GM12891 (cell line): ENCODE measurements around the gene OAT.
"Not testable (repeated sequence)": the region's sequence is repeated elsewhere in the genome, so short reads cannot be mapped to it uniquely, and the experiment has no call there.

Experiments
- DNase-seq: peaks from one replicate; pipeline ENCODE4 v3.0.0; 2011; ENCODE audit warnings: low spot score; ENCODE audit not compliant: insufficient read length
- FAIRE-seq: peaks from 2 replicates; lab custom pipeline; 2011; peaks lifted over from hg19 to GRCh38; lab: Jason Lieb, UNC
- PAX5 ChIP-seq: IDR thresholded peaks from 2 replicates; pipeline ENCODE4 v1.6.1; 2011; ENCODE audit warnings: low read length, moderate library complexity, mild to moderate bottlenecking; ENCODE audit not compliant: insufficient read depth, severe bottlenecking
- POLR2A ChIP-seq: IDR thresholded peaks from 2 replicates; pipeline ENCODE4 v1.6.1; 2011; ENCODE audit warnings: low read depth, low read length, control low read depth
- POLR2AphosphoS5 ChIP-seq: IDR thresholded peaks from 2 replicates; pipeline ENCODE4 v1.6.1; 2011; ENCODE audit warnings: low read depth, low read length, control low read depth
- POU2F2 ChIP-seq: IDR thresholded peaks from 2 replicates; pipeline ENCODE4 v1.6.1; 2011; ENCODE audit warnings: low read depth, mild to moderate bottlenecking, control low read depth, low read length, moderate library complexity
- SPI1 ChIP-seq: IDR thresholded peaks from 2 replicates; pipeline ENCODE4 v1.6.1; 2011; ENCODE audit warnings: low read depth, low read length, control low read depth
- TAF1 ChIP-seq: IDR thresholded peaks from 2 replicates; pipeline ENCODE4 v1.6.1; 2011; ENCODE audit warnings: low read depth, low read length, control low read depth

The OAT gene

GRCh38 chr10:124447751-124448466 lies 29.2 kb upstream of the OAT start:
- DNase-seq (no peak), FAIRE-seq (no peak)
- no peak for TF ChIP-seq SPI1
- no peak for TF ChIP-seq PAX5
- no peak for TF ChIP-seq POLR2AphosphoS5
- no peak for TF ChIP-seq TAF1
- TF ChIP-seq POLR2A = no peak

GRCh38 chr10:124446830-124447750 lies 28.4 kb upstream of the OAT start:
- DNase-seq (no peak), FAIRE-seq (no peak)
- TF ChIP-seq SPI1 (no peak), PAX5 (no peak), POLR2A (no peak), POLR2AphosphoS5 (no peak), TAF1 (no peak), POU2F2 (no peak)

GRCh38 chr10:124441694-124442093 lies 23.0 kb upstream of the OAT start:
- DNase-seq, FAIRE-seq: not testable (repeated sequence)

GRCh38 chr10:124436191-124436638 lies 17.5 kb upstream of the OAT start:
- DNase-seq (no peak), FAIRE-seq (peak; percentile 73)
- TF ChIP-seq TAF1 = no peak
- peak; percentile 88 for TF ChIP-seq POU2F2
- no peak for TF ChIP-seq POLR2A
- no peak for TF ChIP-seq PAX5
- TF ChIP-seq SPI1 = peak; percentile 67
- TF ChIP-seq POLR2AphosphoS5 = no peak

- FAIRE-seq, DNase-seq: not testable (repeated sequence)
Measured at GRCh38 chr10:124435683-124436082, 17.0 kb upstream of the OAT start.

GRCh38 chr10:124433461-124433860 lies 14.7 kb upstream of the OAT start:
- no peak for DNase-seq
- no peak for TF ChIP-seq PAX5
- TF ChIP-seq POLR2A = no peak
- TF ChIP-seq POLR2AphosphoS5 = no peak
- TF ChIP-seq POU2F2 = no peak
- no peak for TF ChIP-seq TAF1
- TF ChIP-seq SPI1 = no peak
- FAIRE-seq = no peak

- DNase-seq = no peak
- FAIRE-seq = no peak
- TF ChIP-seq TAF1 (no peak), POU2F2 (no peak), SPI1 (no peak), POLR2A (no peak), PAX5 (no peak), POLR2AphosphoS5 (no peak)
Measured at GRCh38 chr10:124430077-124430476, 11.4 kb upstream of the OAT start.

GRCh38 chr10:124429576-124429975 lies 10.9 kb upstream of the OAT start:
- TF ChIP-seq PAX5 = no peak
- TF ChIP-seq POLR2A = no peak
- TF ChIP-seq POU2F2 = no peak
- TF ChIP-seq POLR2AphosphoS5 = no peak
- TF ChIP-seq TAF1 = no peak
- no peak for TF ChIP-seq SPI1
- DNase-seq = no peak
- FAIRE-seq = no peak

GRCh38 chr10:124428207-124428777 lies 9.6 kb upstream of the OAT start:
- FAIRE-seq (no peak), DNase-seq (no peak)
- TF ChIP-seq POLR2AphosphoS5 (no peak), SPI1 (no peak), POLR2A (no peak)

GRCh38 chr10:124425227-124425962 lies 6.7 kb upstream of the OAT start:
- TF ChIP-seq POLR2A = no peak
- TF ChIP-seq TAF1 = no peak
- FAIRE-seq = no peak

More at GRCh38 chr10:124425227-124425962, 6.7 kb upstream of the OAT start:
- DNase-seq = no peak
